Renal pelvis (tissue), 12 donors: Measurements from ENCODE around the gene EIF4E2. TPM values are rescaled to one million over a fixed set of nuclear protein-coding genes. Genes with fewer than 3 reads are reported as not detected.

Experiments
- DNase-seq: peaks from one replicate; pipeline ENCODE4 v3.0.0-alpha.2; 2013
- long read RNA-seq, 16 experiments: transcript quantifications; one replicate each; lab custom pipeline, GENCODE V29; 2026
- polyA plus RNA-seq, 3 donors: library from polyadenylated mRNA; unstranded; fragments of 120-200 nt; gene quantifications; one replicate each; pipeline ENCODE4 v1.2.1, GENCODE V29; 2013; ENCODE audit not compliant: insufficient read length in 3 of 3

EIF4E2 gene, protein sequence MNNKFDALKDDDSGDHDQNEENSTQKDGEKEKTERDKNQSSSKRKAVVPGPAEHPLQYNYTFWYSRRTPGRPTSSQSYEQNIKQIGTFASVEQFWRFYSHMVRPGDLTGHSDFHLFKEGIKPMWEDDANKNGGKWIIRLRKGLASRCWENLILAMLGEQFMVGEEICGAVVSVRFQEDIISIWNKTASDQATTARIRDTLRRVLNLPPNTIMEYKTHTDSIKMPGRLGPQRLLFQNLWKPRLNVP
- 100 to 1,000 TPM; 113 to 124 (median 113) TPM for polyA plus RNA-seq
- long read RNA-seq, donor 1, transcript EIF4E2-201 (7 exons, 1,604 nt) = major isoform, 34 of 106 reads
- long read RNA-seq, donor 1, partial matches to known transcripts = 64 of 106 reads
- long read RNA-seq, donor 1, other reads (novel, unspliced or antisense) = 0 of 106 reads
- long read RNA-seq, donor 2, transcript EIF4E2-206 (6 exons, 1,014 nt) = minor isoform, 7 of 104 reads
- long read RNA-seq, donor 2, transcript EIF4E2-201 (7 exons, 1,604 nt) = major isoform, 42 of 104 reads
- long read RNA-seq, donor 2, partial matches to known transcripts = 46 of 104 reads
- long read RNA-seq, donor 2, other reads (novel, unspliced or antisense) = 0 of 104 reads
- long read RNA-seq, donor 3, transcript EIF4E2-201 (7 exons, 1,604 nt) = major isoform, 24 of 67 reads
- long read RNA-seq, donor 3, transcript EIF4E2-206 (6 exons, 1,014 nt) = minor isoform, 5 of 67 reads
- long read RNA-seq, donor 3, partial matches to known transcripts = 31 of 67 reads
- long read RNA-seq, donor 3, other reads (novel, unspliced or antisense) = 0 of 67 reads
- long read RNA-seq, donor 4, transcript EIF4E2-201 (7 exons, 1,604 nt) = major isoform, 27 of 140 reads
- long read RNA-seq, donor 4, partial matches to known transcripts = 100 of 140 reads
- long read RNA-seq, donor 4, other reads (novel, unspliced or antisense) = 0 of 140 reads
- long read RNA-seq, donor 5, transcript EIF4E2-201 (7 exons, 1,604 nt) = major isoform, 10 of 26 reads
- long read RNA-seq, donor 5, partial matches to known transcripts = 12 of 26 reads
- long read RNA-seq, donor 5, other reads (novel, unspliced or antisense) = 0 of 26 reads
- long read RNA-seq, donor 6, transcript EIF4E2-206 (6 exons, 1,014 nt) = minor isoform, 6 of 114 reads
- long read RNA-seq, donor 6, transcript EIF4E2-201 (7 exons, 1,604 nt) = major isoform, 34 of 114 reads
- long read RNA-seq, donor 6, transcript EIF4E2-202 (7 exons, 3,448 nt) = minor isoform, 5 of 114 reads
- long read RNA-seq, donor 6, partial matches to known transcripts = 61 of 114 reads
- long read RNA-seq, donor 6, other reads (novel, unspliced or antisense) = 0 of 114 reads
- long read RNA-seq, donor 7, transcript EIF4E2-207 (8 exons, 3,525 nt) = minor isoform, 5 of 81 reads
- long read RNA-seq, donor 7, transcript EIF4E2-201 (7 exons, 1,604 nt) = major isoform, 19 of 81 reads
- long read RNA-seq, donor 7, partial matches to known transcripts = 50 of 81 reads
- long read RNA-seq, donor 7, other reads (novel, unspliced or antisense) = 0 of 81 reads
- long read RNA-seq, donor 8, transcript EIF4E2-201 (7 exons, 1,604 nt) = major isoform, 10 of 42 reads
- long read RNA-seq, donor 8, partial matches to known transcripts = 25 of 42 reads
- long read RNA-seq, donor 8, other reads (novel, unspliced or antisense) = 0 of 42 reads
- long read RNA-seq, donor 9, transcript EIF4E2-201 (7 exons, 1,604 nt) = major isoform, 38 of 87 reads
- long read RNA-seq, donor 9, partial matches to known transcripts = 37 of 87 reads
- long read RNA-seq, donor 9, other reads (novel, unspliced or antisense) = 0 of 87 reads
- long read RNA-seq, donor 10, transcript EIF4E2-201 (7 exons, 1,604 nt) = major isoform, 20 of 78 reads
- long read RNA-seq, donor 10, transcript EIF4E2-206 (6 exons, 1,014 nt) = minor isoform, 7 of 78 reads
- long read RNA-seq, donor 10, partial matches to known transcripts = 48 of 78 reads
- long read RNA-seq, donor 10, other reads (novel, unspliced or antisense) = 0 of 78 reads
- long read RNA-seq, donor 11, transcript EIF4E2-201 (7 exons, 1,604 nt) = major isoform, 12 of 54 reads
- long read RNA-seq, donor 11, partial matches to known transcripts = 32 of 54 reads
- long read RNA-seq, donor 11, other reads (novel, unspliced or antisense) = 0 of 54 reads
- long read RNA-seq, donor 12, transcript EIF4E2-206 (6 exons, 1,014 nt) = minor isoform, 6 of 136 reads
- long read RNA-seq, donor 12, transcript EIF4E2-202 (7 exons, 3,448 nt) = minor isoform, 6 of 136 reads
- long read RNA-seq, donor 12, transcript EIF4E2-201 (7 exons, 1,604 nt) = major isoform, 48 of 136 reads
- long read RNA-seq, donor 12, partial matches to known transcripts = 68 of 136 reads
- long read RNA-seq, donor 12, other reads (novel, unspliced or antisense) = 0 of 136 reads
- long read RNA-seq, donor 13, transcript EIF4E2-201 (7 exons, 1,604 nt) = major isoform, 9 of 28 reads
- long read RNA-seq, donor 13, partial matches to known transcripts = 16 of 28 reads
- long read RNA-seq, donor 13, other reads (novel, unspliced or antisense) = 0 of 28 reads
- long read RNA-seq, donor 14 = 0 reads
- long read RNA-seq, donor 15, transcript EIF4E2-201 (7 exons, 1,604 nt) = major isoform, 42 of 148 reads
- long read RNA-seq, donor 15, partial matches to known transcripts = 93 of 148 reads
- long read RNA-seq, donor 15, other reads (novel, unspliced or antisense) = 0 of 148 reads
- long read RNA-seq, donor 16, transcript EIF4E2-201 (7 exons, 1,604 nt) = major isoform, 32 of 88 reads
- long read RNA-seq, donor 16, partial matches to known transcripts = 44 of 88 reads
- long read RNA-seq, donor 16, other reads (novel, unspliced or antisense) = 0 of 88 reads

DNA sequence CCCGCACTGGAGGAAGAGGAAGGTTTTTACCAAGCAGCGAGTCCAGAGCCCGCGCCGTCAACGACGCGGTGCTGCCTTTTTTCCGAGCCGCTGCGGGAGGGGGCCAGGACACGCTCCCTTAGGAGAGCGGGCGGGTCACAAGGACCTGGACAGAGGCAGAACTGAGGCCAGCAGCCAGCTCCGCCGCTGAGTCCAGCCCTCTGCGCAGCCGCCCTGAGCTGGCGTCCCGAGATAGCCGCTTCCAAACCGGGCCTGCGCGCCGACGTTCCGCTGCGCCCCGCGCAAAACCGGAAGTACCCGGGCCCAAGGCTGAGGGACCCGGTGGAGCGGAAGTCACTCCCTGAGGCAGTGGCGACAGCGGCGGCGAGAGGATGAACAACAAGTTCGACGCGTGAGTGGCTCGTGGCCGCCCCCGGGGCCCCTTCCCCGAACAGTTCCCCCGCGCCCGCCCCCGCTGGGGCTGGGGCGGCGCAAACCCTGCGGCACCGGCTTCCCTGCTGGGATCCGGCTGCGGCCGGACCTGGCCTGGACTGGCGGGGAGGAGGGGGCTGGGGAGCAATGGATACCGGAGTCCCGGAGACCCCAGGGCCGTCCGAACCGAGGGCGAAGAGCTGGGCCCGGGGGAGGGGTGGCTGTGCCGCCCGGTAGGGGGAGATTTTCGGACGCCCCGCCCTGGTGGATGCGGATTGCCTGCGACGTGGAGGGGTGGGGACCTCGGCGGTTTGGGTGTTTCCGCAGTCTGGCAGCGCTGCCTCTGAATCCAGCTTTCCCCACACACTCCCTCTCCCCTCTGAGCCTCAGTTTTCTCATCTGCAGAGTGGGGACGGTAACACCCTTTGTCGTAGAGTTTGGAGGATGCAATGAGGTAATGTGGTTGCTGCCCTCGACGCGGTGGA lies at the start of gene EIF4E2, which contains the start of gene TIGD1:
Gene EIF4E2, plus strand, starts transcription at position 336 of the 896 bp plus-strand sequence. Its CDS starts 36 bp downstream, at position 372.
Gene TIGD1, minus strand, starts transcription at position 204 of the 896 bp plus-strand sequence. CDS start 675 bp downstream, outside the sequence.
- DNase-seq = peak; percentile 94

DNA sequence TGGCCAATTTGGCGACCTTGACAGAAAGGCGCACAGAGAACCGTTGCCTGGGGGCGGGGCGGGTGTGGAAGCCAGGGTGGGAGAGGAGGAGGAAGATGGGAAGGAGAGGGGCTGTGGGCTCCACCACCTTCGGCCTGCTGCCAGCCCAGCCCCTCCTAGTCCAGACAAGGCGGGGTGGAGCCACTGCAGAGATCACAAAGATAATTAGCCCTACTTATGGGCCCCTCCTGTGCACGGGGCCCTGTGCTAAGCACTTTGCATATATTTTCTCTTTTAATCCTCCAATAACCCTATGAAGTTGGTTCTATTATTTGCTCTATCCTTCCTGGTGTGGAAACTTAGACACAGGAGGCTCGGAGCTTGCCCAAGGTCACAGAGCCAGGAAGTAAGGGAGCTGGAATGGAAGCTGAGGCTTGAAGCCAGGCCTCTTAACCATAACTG lies 49.1 kb upstream of the EIF4E2 start:
- DNase-seq = no peak

DNA sequence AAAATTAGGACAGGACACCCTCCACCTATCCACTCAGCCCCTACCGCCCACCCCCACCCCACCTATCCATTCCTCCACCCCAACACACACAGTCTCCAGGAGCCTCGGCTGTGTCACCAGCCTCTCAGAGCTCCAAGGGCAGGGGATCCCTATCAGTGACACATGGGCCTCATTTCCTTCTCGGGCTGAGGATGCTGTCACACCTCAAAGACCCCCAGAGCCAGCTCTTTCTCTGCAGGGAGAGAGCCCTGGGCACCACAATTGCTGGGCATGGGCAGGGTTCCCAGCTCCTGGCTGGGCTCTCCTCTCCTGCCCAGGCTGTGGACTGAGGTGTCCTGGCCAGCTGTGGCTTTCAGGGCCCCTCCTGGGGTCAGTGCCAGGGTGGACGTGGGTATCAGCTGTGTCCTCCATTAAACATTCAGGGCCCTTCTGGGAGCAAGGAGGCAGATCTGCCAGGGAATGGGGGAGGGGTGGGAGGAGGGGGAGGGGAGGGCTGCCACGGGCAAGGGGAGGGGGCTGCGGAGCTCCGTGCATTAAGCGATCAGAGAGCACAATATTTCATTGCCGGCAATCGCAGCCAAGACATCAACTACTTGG lies 48.6 kb upstream of the EIF4E2 start:
- no peak for DNase-seq

DNA sequence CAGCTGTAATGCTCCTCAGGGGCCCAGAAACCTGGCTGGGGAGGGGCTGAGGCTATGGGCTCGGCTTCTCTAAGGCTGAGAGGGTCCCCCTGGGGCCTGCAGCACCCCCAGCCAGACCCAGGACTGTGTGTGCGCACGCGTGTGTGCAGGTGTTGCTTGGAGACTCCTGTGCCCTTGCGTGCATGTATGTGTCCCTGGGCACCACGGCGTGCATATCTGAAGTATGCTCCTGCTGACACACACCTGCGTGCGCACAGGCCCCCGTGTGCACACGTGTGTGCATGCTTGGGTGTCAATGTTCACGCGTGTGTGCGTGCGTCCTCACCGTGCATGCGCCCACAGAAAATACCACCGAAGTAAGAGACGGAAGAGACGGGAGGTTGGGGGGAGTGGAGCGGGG lies 48.0 kb upstream of the EIF4E2 start:
- no peak for DNase-seq

DNA sequence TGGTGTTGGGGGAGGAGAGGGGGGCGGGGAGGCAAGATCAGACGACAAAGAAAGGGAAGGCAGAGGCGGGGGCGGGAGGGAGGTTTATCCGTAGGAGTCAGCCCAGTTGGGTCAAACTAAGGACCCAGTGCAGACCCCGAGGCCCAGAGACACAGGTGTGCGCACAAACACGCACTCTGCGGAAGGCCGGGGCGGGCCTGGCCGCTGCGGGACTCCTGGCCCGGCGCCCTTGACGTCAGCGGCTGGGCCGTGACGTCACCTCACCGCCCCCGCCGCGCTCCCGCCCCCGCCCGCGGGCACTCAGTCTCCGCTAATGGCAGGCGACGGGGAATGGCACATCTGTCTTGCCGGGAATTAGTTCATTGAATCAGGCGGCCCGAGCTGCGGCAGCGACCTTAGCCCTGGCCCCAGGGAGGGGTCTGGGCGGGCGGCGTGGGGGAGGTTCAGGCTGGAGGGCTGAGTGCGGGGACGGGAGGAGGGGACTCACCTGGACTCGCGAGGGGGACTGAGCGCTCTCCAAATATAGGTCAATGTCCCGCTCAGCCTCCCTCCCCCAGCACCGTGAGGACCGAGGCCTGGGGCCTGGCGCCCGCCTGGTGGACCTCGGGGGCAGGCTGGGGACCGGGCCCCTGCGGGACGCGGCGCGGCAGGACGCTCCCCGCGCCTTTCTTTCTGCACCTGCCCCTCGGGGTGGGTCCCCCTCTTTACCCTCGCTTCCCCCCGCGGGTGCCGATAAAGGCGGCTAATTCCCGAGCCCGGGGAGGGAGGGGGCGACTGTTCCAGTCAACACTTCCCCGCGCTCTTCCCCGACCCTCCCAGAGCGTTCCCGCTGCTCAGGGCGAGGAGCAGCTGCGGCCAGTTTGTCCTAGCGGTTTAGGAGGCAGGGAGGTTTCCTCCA lies 47.3 kb upstream of the EIF4E2 start:
- DNase-seq = no peak

DNA sequence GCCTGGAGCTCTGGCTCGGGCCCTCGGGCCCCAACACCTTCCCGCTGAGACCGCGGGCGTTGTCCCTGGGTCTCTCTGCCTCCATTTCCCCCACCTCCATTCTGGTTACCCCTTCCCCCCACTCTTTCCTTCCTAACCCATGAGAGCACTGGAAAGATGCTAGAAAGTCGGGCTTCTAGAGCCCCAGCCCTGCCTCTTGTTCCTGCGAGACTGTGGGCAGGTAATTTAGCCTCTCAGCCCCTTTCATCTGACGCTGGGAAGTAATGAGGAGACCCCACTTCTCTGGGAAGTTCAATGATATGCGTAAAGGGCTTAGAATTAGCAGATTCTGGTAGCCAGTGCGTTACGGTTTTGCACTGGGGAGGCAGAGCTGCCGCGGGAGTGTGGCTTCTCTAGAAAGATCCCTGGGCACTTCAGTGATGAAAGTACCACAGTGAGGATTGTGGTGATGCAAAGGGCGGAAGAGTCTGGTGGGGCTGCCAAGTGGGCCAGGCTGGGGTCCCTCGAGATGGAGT lies 46.6 kb upstream of the EIF4E2 start:
- no peak for DNase-seq

DNA sequence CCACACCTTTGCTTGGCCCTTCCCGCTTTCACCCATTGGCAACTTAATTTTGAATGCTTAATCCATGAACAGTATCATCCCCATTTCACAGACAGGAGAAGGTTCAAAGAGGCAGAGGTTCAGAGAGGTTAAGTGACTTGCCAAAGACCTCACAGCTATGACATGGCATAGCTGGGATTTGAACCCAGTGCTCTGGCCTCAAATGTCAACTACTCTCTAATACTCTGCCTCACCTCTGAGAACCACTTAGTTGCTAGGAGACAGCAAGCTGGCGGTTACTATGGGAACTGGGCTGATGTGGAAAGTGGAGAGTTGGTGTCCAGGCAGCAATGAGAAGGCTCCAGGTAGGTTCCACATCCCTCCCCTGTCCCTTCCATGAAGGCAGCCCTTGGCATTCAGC lies 46.1 kb upstream of the EIF4E2 start:
- no peak for DNase-seq

DNA sequence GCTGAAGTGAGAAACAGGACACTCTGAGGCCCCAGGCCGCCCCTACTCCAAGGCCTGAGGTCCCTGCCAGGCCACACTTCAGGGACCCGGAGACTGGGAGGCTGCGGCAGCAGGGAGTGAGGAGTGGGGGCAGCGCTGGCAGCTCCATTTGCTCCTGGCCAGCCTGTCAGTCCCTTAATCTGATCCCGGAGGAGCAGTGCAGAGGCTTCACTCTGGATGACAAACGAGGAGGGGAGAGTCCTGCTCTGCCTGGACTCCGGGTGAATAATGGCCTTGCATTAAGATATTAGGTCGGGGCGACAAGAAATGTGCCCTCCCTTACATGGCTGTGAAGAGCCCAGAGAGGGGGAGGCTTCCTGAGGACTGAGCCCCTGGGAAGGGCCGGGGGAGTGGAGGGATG lies 44.6 kb upstream of the EIF4E2 start:
- peak; percentile 84 for DNase-seq

DNA sequence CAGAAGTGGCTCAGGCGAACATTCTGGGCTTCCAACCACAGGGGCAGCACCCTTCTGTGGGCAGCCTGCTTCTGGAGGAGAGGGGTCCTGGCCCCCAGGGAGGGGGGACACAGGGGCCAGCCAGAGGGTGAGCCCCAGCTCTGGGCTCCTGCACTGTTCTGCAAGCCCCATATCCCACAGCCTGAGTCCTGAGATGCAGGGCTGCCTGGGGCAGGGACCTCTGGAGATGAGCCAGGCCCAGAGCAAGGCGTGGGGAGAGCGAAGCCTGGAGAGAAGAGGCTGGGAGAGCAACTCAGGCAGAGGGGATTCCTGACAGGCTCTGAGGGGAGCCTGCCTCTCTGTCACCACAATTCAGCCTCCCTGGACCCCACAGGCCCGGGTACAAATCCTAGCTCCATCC lies 43.8 kb upstream of the EIF4E2 start:
- DNase-seq = no peak

DNA sequence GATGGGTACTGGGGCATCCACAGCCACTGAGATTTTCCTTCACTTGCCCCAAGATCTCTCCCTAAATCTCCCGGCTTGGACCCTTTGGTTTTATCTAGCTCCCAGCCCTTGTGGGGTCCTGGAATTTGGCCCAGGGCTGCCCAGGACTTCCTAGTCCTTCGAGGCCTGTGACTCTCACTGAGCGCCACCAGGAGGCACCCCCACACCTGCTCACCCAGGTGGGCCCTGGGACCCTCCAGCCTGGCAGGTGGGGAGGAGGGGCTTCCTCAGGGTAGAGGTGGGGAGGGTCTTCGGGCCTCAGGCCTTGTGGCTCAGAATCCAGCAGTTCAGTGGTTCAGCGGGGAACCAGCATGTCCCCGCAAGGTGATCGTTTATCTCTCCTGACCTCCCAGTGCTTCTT lies 42.2 kb upstream of the EIF4E2 start:
- DNase-seq = no peak

DNA sequence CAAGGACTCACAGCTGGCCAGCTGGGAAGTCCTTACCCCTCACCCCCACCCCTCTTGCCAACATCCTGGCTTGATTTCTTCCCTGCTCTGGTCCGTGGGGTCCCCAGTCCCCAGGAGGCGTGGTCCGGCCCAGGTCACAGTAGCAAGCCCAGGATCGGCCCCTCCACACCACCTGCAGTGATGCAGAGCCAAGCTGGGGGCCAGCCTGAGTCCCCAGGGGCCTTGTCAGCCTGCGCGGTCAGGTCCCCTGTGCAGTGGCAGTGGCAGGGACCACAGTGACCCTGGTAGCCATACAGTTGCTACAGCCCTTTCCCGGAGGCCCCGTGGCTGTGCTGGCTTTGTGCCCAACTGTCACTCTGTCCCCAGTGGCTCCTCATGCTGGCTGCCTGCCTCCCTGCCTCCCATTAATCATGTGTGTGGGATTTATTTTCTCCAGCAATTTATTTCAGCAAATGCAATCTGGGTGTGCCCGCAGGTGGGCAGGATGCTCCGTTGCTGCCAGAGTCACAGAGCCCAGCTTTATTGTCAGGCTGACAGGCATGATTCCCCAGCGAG lies 39.1 kb upstream of the EIF4E2 start:
- no peak for DNase-seq

DNA sequence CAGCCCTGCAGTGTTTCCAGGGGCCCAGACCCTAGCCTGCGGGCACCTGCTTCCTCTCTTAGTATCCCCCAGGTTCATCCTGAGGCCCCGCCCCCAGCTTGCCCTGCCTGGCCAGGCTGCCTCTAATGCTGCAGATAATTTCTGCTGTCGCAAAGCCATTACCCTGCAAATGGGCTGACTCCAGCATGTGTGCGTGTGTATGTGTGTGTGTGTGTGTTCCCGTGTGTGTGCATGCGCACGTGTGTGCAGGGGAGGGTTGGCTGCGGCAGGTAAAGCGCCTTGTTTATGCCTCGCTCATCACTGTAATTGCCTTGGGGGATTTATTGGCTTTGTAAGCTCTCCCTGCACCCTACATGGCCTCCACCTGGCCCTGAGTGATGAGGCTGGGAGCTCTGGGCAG lies 37.9 kb upstream of the EIF4E2 start:
- DNase-seq = no peak

DNA sequence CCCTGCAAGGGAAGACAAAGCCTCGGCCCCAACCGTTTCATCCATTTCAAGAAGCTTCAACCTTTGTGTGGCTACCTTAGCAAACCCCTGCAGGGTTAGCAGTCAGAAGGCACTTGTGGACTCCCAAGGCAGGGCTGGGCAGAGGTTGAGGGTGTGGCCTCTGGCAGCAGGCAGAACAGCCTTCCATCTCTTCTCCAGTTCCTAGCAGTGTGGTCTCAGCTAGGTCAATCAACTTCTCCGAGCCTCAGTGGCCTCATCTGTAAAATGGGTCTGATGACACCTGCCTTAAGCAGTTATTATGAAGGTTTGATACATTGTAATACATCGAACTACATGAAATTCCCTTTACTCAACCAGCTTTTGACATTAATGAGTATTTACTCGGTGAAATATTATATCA lies 37.1 kb upstream of the EIF4E2 start:
- DNase-seq = no peak

DNA sequence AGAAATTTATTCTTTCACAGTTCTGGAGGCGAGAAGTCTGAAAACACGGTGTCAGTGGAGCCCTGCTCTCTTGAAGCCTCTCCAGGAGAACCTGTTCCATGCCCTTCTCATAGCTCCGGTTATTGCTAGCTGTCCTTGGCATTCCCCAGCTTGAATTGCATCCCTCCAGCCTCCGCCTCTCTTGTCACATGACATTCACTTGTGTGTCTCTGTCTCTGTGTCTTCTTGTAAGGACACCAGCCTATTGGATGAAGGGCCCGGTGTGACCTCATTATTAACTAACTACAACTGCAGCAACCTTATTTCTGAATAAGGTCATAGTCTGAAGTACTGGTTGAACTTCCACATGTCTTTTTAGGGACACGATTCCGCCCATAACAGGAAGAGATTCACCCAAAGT lies 34.9 kb upstream of the EIF4E2 start:
- no peak for DNase-seq

DNA sequence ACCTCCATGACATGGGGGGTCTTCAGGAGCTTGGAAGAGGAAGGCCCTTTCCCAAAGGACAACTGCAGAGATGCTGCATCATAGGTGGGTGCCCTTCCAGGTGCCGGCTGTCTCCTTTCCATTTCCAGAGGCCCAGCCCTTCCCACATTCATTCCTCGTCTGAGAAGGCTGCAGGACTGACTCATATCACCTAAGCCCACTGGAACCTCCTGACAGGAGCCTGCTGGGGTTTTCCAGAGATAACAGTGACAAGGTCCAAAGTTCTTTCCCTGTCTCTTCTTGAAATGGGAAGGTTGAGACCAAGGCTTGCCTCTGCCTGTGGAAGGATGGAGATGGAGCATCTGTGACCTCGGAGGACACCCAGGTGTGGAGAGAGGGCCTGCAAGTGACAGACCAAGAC lies 33.9 kb upstream of the EIF4E2 start:
- DNase-seq = no peak
